Measurements from ENCODE around the gene PSKH1. TPM values are rescaled to one million over a fixed set of nuclear protein-coding genes. Genes with fewer than 3 reads are reported as not detected.

Gene PSKH1
- 10 to 100 TPM; 19.6 to 24.1 TPM for total RNA-seq

GRCh38 chr16:67892899-67893742 lies at the start of gene PSKH1:
Gene PSKH1, plus strand, starts transcription at chr16:67893254. Its CDS starts 15,496 bp downstream, at chr16:67908750.

DNA sequence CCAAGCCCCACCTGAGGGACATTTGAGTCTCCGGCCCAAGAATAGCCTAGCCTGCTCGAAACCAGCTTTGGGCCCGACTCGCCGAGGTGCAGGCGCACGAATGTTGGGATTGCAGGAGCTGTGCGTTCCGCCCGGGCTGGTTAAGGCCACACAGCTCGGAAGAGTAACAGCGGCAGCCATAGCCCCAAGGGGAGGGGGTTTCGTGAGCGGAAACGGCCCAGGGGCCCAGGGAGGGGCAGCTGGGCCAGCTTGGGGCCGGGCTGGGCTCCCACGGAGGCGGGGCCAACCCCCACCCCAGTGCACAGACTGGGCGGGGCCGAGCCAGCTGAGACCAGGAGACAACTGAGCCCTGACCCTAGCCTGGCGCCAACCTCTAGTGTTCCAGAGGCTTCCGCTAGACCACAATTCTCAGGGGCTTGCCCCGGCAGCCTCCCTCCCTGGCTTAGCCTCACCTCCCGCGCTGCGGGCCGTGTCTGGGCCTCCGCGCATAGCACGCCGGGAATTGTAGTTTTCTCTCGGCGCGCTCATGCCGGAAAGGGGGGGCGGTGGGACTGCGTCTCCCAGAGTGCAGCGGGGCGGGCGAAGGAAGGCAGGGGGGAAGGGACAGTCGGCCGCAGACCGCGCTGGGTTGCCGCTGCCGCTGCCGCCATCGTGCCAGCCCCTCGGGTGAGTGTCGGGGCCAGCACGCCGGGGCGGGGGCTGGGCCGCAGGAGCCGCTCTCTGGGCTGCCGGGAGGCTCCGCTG lies 46.6 kb upstream of the PSKH1 start, which contains the start of gene NUTF2:
TSS of gene NUTF2 (plus strand) at position 614 of the 744 bp plus-strand sequence. CDS start 18,198 bp downstream, outside the sequence.

DNA sequence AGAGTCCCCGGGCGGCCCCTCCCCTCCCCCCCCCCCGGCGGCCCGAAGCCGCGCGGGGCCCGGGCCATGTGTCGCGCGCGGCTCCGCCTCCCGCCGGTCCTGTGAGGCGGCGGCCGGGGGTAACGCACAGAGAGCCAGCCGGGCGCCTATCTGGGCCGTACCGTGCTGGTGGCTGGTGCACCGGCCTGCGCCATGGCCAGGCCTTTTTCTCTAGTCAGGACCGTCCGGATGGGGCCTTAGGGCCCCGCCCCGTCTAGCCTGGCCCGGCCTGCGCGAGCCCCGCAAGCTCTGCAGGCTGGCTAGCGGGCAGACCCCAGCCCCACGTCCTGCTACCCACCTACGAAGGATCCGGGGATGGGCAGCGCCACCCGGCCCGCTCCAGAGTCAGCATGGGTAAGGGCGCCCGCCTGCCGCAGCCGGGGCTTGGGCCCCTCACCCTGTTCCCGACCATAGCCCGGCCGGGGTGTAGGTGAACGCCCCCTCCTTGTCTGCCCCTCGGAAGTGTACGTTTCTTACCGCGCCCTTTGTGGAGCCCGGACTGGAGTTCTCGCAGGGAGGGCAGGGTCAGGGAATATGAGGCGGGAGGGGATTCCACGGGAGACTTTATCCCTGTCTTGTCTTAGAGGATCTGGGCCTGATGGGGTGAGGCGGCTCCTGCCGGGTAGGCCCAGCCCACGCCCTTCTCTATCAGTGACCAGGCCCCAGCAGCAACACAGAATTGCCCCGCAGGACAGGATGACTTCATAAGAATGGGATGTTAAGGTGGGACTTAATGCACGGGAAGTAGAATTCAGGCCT lies 45.8 kb upstream of the PSKH1 start, which contains the start of gene CENPT:
TSS of gene CENPT (minus strand) at position 630 of the 798 bp plus-strand sequence. CDS start 13,834 bp downstream, outside the sequence.

GRCh38 chr16:67872631-67873434 lies 20.2 kb upstream of the PSKH1 start, which contains the start of gene EDC4:
Gene EDC4, plus strand, starts transcription at chr16:67873052. Its CDS starts 210 bp downstream, at chr16:67873262.

GRCh38 chr16:67884684-67885083 lies 8.4 kb upstream of the PSKH1 start, which contains the start of gene NRN1L:
Gene NRN1L, plus strand, starts transcription at chr16:67884885. Its CDS starts 19 bp downstream, at chr16:67884904.

DNA sequence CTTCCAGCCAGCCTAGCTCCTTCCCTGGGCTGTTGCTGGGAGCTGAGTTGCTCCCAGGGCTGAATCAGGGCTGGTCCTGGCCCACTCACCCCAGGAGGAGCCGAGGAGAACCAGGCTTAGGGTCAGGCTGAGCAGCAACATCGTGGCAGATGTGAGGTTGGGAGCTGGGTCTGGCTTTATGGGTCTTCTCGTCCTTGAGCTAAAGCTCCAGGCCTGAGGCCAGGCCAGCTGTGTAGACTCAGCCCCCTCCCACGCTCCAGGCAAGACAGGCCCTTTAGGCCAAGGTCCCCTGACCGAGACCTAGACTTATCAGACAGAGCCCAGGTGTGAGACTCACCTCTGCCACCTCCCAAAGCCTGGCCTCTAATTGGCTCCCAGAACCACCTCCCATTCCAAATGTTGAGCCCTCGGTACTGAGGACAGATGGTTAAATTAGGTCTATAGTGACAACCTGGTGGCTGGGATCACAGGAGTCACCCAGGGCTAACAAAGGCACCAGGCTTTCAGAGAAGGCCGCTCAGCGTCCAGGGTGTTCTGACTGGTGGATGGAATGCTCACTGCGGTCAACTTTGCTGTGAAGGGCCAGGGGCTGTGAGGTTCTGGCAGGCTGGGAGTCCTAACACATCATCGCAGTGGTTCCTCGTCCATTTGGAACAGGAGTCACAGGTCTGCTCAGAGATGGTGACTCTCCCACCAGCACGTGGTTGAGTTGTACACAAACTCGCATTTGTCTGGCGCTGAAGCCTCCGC lies 38.8 kb downstream of the PSKH1 start, which contains the start of gene CTRL:
TSS of gene CTRL (minus strand) at position 151 of the 750 bp plus-strand sequence. CDS start at position 141, 10 bp downstream.

DNA sequence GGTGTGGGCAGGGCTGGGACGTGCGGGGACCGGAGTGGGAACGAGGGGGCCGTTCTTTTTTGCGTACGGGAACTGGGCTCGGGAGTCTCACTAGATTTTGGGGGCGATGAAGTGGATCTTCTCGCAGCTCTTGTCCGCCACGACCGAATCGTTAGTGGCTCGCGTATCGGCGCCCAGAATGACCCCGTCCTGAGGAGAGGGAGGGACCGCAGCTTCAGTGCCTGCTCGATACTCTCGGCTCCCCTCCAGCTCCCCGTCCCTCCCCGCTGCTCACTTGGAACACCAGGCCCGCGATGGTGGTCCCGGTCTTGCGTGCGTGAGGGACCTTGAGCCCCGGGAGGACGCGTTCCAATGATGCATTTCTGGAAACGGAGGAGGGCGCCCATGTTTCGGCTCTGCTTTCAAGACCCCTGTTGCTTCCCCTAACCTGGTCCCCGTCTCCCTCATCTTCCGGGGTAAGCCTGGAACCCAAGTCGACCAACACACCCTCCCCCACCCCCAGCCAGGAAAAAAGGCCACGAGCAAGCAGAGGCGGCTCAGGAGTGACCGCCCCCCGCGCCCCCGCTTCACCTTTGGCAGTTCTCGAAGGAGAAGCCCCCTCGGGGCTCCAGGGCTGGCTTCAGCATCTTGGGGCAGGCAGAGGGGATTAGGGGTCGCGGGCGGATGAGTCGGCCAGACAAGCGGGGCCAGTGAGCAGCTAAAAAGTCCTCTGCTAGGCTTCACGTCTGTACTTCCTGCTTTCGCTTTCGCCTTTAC lies 43.2 kb downstream of the PSKH1 start, which contains the start of gene PSMB10:
TSS of gene PSMB10 (minus strand) at position 727 of the 756 bp plus-strand sequence. CDS start at position 626, 101 bp downstream.

GRCh38 chr16:67943619-67944504 lies 50.8 kb downstream of the PSKH1 start, which contains the start of gene LCAT:
Gene LCAT, minus strand, starts transcription at chr16:67944120. Its CDS starts 19 bp downstream, at chr16:67944101.

GRCh38 chr16:67968400-67969253 lies 75.6 kb downstream of the PSKH1 start, which contains the start of gene SLC12A4:
Gene SLC12A4, minus strand, starts transcription at chr16:67968637. Its CDS starts 84 bp downstream, at chr16:67968553.

Small RNAs within 50 kb of the gene (small RNA-seq; reads per million reads assigned to genes)
- gene AC040162.2 = 0 reads per million in 2 donors
- gene NRN1L = 0 reads per million in 2 donors

Other genes with a start within 250 kb of the PSKH1 start
- gene CARMIL2, start 248.1 kb upstream of the PSKH1 start, total RNA-seq = not detected
- gene ACD, start 233.0 kb upstream of the PSKH1 start, total RNA-seq = 10 to 100 TPM; 17.9 to 36.6 TPM
- 1 to 10 TPM in 1 of 2 donors, under 1 TPM in 1; 0.69 to 2.3 TPM for gene PARD6A, start 232.3 kb upstream of the PSKH1 start, total RNA-seq
- gene ENKD1, start 226.5 kb upstream of the PSKH1 start, total RNA-seq = 10 to 100 TPM in 1 of 2 donors, 1 to 10 TPM in 1; 7.9 to 17.0 TPM
- gene C16orf86, start 226.4 kb upstream of the PSKH1 start, total RNA-seq = 1 to 10 TPM; 4.0 to 6.2 TPM
- 10 to 100 TPM in 1 of 2 donors, 1 to 10 TPM in 1; 10.0 to 16.3 TPM for gene GFOD2, start 173.9 kb upstream of the PSKH1 start, total RNA-seq
- gene RANBP10, start 86.7 kb upstream of the PSKH1 start, total RNA-seq = 10 to 100 TPM; 13.8 to 14.0 TPM
- under 1 TPM; 0.67 to 0.69 TPM for gene TSNAXIP1, start 86.4 kb upstream of the PSKH1 start, total RNA-seq
- 10 to 100 TPM; 26.5 to 40.0 TPM for gene THAP11, start 50.9 kb upstream of the PSKH1 start, total RNA-seq
- gene NUTF2, start 46.3 kb upstream of the PSKH1 start, total RNA-seq = 100 to 1,000 TPM; 317 to 429 TPM
- gene CENPT, start 45.6 kb upstream of the PSKH1 start, total RNA-seq = 10 to 100 TPM; 20.3 to 29.0 TPM
- 10 to 100 TPM; 55.7 to 64.9 TPM for gene EDC4, start 20.2 kb upstream of the PSKH1 start, total RNA-seq
- under 1 TPM in 1 of 2 donors, not detected in 1; 0.34 TPM for gene NRN1L, start 8.4 kb upstream of the PSKH1 start, total RNA-seq
- gene CTRL, start 38.6 kb downstream of the PSKH1 start, total RNA-seq = 1 to 10 TPM in 1 of 2 donors, not detected in 1; 1.3 TPM
- 10 to 100 TPM; 63.9 to 66.4 TPM for gene PSMB10, start 43.6 kb downstream of the PSKH1 start, total RNA-seq
- gene LCAT, start 50.9 kb downstream of the PSKH1 start, total RNA-seq = 1 to 10 TPM; 1.0 to 1.7 TPM
- 10 to 100 TPM; 25.3 to 25.5 TPM for gene SLC12A4, start 75.4 kb downstream of the PSKH1 start, total RNA-seq
- not detected for gene DPEP3, start 87.2 kb downstream of the PSKH1 start, total RNA-seq
- not detected for gene DPEP2, start 106.2 kb downstream of the PSKH1 start, total RNA-seq
- not detected for gene DPEP2NB, start 122.7 kb downstream of the PSKH1 start, total RNA-seq
- 10 to 100 TPM; 17.6 to 19.6 TPM for gene DDX28, start 130.0 kb downstream of the PSKH1 start, total RNA-seq
- 10 to 100 TPM; 14.1 to 24.6 TPM for gene DUS2, start 130.0 kb downstream of the PSKH1 start, total RNA-seq
- gene NFATC3, start 192.1 kb downstream of the PSKH1 start, total RNA-seq = 10 to 100 TPM; 20.3 to 31.3 TPM